Activated CD4-positive, alpha-beta T cell treated with anti-CD3 and anti-CD28 coated beads for 36 hours (primary cell): Measurements from ENCODE around the gene WNT3A. TPM values are rescaled to one million over a fixed set of nuclear protein-coding genes. Genes with fewer than 3 reads are reported as not detected.

Experiments used
- ATAC-seq: fragments of 200-7000 bp; cut with Tn5 transposase; one replicate; pipeline ENCODE4 v1.10.0; 2021; ENCODE audit warnings: mild to moderate bottlenecking, moderate library complexity
- CTCF ChIA-PET: fragments of 350-600 bp; sonication (Branson Sonifier 250); formaldehyde crosslinking; loops from one replicate; lab custom pipeline; 2021; ENCODE audit warnings: antibody characterized with exemption; lab: Charles Lee
- POLR2A ChIA-PET: fragments of 350-600 bp; sonication (Branson Sonifier 250); formaldehyde crosslinking; loops from one replicate; lab custom pipeline; 2021; ENCODE audit warnings: antibody characterized with exemption, inconsistent platforms; lab: Charles Lee
- DNase-seq: peaks from one replicate; pipeline ENCODE4 v3.0.0-alpha.2; 2020
- H3K27ac Mint-ChIP-seq: one replicate; pipeline ENCODE4 v1.8.0; 2021; ENCODE audit warnings: mixed read lengths
- H3K27me3 Mint-ChIP-seq: one replicate; pipeline ENCODE4 v1.8.0; 2021; ENCODE audit warnings: mixed read lengths
- H3K36me3 Mint-ChIP-seq: one replicate; pipeline ENCODE4 v1.8.0; 2021; ENCODE audit warnings: low read depth, mixed read lengths
- H3K4me1 Mint-ChIP-seq: one replicate; pipeline ENCODE4 v1.8.0; 2021; ENCODE audit warnings: mixed read lengths
- H3K4me3 Mint-ChIP-seq: one replicate; pipeline ENCODE4 v1.8.0; 2021; ENCODE audit warnings: mild to moderate bottlenecking, moderate library complexity, mixed read lengths
- H3K9me3 Mint-ChIP-seq: one replicate; pipeline ENCODE4 v1.8.0; 2021; ENCODE audit warnings: low read depth, mixed read lengths
- intact Hi-C, 2 experiments: fragments of 100-400 bp; cut with DNase I in 1 of 2; cut with micrococcal nuclease in 1 of 2; formaldehyde crosslinking; loops; one replicate each; pipeline versions ENCODE4 v1.14.2 to v1.15.1; 2022 to 2024; cut with DNase I, micrococcal nuclease
- total RNA-seq, 2 experiments: library from RNA; stranded (reverse); gene quantifications; one replicate each; pipeline ENCODE4 v1.2.3, GENCODE V29; 2021

Gene WNT3A
- total RNA-seq, 2 experiments from 2014 or later = not detected

DNA sequence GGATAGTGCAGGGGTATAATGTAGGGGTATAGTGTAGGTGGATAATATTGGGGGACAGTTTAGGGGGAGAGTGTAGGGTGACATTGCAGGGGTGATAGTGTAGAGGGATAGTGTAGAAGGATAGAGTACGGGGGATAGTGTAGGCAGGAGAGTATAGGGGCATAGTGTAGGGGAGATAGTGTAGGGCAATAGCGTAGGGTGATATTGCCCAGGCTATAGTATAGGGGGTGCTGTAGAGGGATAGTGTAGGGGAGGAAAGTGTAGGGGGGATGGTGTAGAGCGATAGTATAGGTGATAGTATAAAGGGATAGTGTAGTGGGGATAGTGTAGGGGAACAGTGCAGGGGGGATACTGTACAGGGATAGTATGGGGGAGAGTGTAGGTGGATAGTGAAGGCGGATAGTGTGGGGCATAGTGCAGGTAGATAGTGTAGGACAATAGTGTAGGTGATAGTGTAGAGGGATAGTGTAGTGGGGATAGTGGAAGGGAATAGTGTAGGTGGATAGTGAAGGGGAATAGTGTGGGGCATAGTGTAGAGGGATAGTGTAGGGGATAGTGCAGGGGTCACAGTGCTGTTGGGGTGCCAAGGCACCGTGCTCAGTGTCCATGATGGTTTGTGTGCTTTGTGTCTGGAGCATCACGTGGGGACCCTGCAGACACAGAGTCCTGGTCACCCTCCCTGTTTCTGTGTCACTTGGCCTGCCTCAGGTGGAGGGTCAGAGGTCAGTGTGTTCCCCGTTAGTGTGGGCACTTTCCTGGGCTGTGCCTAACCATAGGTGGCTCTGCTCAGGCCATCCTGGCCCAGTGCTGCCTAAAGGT lies 65.2 kb downstream of the WNT3A start:
- Mint-ChIP-seq H3K27ac (no peak overlapping the region), H3K36me3 (no peaks in the 10 kb centered on the region), H3K4me3 (no peak overlapping the region), H3K4me1 (peaks cover 2% of the 10 kb centered on the region), H3K27me3 (no peaks in the 10 kb centered on the region), H3K9me3 (no peaks in the 10 kb centered on the region)
- no peak for DNase-seq
- intact Hi-C loops = no loop called here
- CTCF ChIA-PET = no interaction called here
- POLR2A ChIA-PET = no interaction called here
- ATAC-seq = peak; percentile 47

DNA sequence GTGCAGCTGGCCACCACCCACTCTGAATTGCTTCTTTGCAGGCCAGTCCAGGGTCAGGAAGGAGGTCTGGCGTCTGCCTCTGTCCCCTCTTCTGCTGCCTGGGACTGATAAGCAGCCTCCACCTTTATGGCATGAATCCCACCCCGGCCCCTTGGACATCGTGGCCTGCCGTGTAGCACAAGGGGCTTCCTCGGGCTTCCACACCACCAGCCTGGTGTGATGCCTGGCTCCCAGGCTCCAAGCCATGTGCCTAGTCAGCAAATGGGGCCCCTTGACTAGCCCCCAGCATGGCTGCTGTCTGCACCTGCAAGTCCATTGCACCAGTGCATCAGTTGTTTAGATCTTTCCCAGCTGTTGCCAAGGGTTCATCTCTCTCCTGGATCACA lies 65.9 kb downstream of the WNT3A start:
- POLR2A ChIA-PET = no interaction called here
- intact Hi-C loops = no loop called here
- DNase-seq (no peak), ATAC-seq (no peak)
- no peak overlapping the region for H3K27ac Mint-ChIP-seq
- H3K27me3 Mint-ChIP-seq = no peaks in the 10 kb centered on the region
- CTCF ChIA-PET = no interaction called here
- no peaks in the 10 kb centered on the region for H3K36me3 Mint-ChIP-seq
- H3K4me1 Mint-ChIP-seq = peaks cover 3% of the 10 kb centered on the region
- no peak overlapping the region for H3K4me3 Mint-ChIP-seq
- H3K9me3 Mint-ChIP-seq = no peaks in the 10 kb centered on the region

GRCh38 chr1:228073061-228073856 lies 66.5 kb downstream of the WNT3A start:
- Mint-ChIP-seq H3K9me3 (no peaks in the 10 kb centered on the region), H3K27ac (no peak overlapping the region)
- CTCF ChIA-PET = interaction anchor here (1.3 kb wide), 1 partner anchor 70 kb away, joined by 4 read pairs; no protein-coding TSS in a partner anchor

DNA sequence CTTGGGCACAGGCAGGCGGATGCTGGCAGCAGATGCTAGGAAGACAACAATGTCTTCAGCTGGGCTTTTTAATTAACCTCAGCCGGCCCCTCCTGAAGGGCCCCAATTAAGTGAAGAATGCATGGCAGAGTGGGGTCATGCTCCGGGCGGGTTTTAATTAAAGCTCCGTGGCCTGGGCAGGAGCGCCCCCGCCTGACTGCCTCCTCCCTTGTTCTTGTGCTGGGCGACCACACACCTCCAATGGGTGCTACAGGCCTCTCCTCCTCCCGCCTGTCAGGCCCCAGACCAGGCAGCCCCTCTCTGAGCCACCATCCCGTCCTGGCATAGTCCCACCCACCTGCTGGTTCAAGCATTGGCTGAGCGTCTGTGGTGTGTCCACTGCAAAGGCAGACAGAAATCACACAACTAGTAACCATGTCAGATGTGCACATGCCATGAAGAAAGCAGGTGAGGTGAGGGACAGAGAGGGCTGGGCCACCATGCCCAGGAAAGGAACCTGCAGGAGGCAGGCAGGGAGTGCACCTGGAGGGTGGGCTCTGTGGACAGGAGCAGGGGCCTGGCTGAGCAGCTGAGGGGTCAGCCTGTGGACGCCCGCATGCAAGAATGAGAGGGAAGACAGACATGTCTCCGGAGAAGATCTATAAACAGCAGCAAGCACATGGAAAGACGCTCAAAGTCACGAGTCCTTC lies 67.2 kb downstream of the WNT3A start:
- CTCF ChIA-PET = interaction anchor here (1.3 kb wide), 1 partner anchor 71 kb away, joined by 4 read pairs; no protein-coding TSS in a partner anchor
- intact Hi-C loops = loop anchor here in 1 of 2 experiments (1.0 kb wide), 1 partner anchor 70 kb away; no protein-coding TSS in a partner anchor
- H3K27me3 Mint-ChIP-seq = no peaks in the 10 kb centered on the region
- no peaks in the 10 kb centered on the region for H3K36me3 Mint-ChIP-seq
- H3K27ac Mint-ChIP-seq = no peak overlapping the region
- peaks cover 4% of the 10 kb centered on the region for H3K4me1 Mint-ChIP-seq
- H3K9me3 Mint-ChIP-seq = no peaks in the 10 kb centered on the region
- DNase-seq (no peak), ATAC-seq (no peak)
- POLR2A ChIA-PET = no interaction called here
- no peak overlapping the region for H3K4me3 Mint-ChIP-seq

More at GRCh38 chr1:228073061-228073856, 66.5 kb downstream of the WNT3A start:
- peaks cover 4% of the 10 kb centered on the region for H3K4me1 Mint-ChIP-seq
- intact Hi-C loops = no loop called here
- no peak overlapping the region for H3K4me3 Mint-ChIP-seq
- no peaks in the 10 kb centered on the region for H3K27me3 Mint-ChIP-seq
- DNase-seq (no peak), ATAC-seq (no peak)
- POLR2A ChIA-PET = no interaction called here
- H3K36me3 Mint-ChIP-seq = no peaks in the 10 kb centered on the region

DNA sequence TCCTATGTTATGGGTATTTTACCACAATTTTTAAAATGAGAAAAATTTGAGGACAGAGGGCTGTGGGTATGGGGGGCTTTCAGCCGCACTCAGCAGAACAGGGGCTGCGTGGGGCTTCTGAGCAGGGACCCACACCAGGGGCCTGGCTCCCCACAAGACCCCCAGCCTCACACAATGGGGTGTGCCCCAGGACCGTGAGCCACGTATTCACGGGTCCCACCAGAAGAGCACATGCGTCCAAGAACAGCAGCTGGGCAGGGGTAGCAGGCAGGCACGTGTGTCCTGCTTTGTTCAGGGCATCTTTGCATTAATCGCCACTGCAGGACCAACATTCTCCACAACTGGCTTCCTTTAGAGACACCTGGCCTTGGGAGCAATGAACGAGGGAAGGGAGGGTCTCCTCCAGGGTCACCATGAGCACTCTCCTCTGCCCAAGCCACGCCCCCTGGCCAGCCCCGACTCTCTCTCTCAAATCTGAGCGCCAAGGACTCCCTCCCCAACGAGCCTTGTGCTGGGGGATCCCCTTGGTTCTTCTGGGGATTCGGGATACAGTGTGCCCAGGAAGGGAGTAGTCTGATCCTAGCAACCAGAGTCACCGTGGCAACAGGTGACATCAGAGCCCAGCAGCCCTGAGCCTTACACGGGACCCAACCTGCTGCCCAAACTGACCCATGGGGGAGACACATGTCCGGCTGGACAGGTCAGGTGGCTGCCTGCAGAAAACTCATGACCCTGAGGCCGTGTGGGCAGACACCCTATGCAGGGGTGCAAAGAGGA lies 68.3 kb downstream of the WNT3A start:
- no peak overlapping the region for H3K27ac Mint-ChIP-seq
- H3K4me3 Mint-ChIP-seq = no peak overlapping the region
- H3K27me3 Mint-ChIP-seq = no peaks in the 10 kb centered on the region
- H3K4me1 Mint-ChIP-seq = peaks cover 8% of the 10 kb centered on the region
- ATAC-seq (no peak), DNase-seq (no peak)
- ChIA-PET POLR2A (no interaction called here), CTCF (no interaction called here)
- H3K9me3 Mint-ChIP-seq = no peaks in the 10 kb centered on the region
- intact Hi-C loops = loop anchor here in 1 of 2 experiments (1.0 kb wide), 1 partner anchor 71 kb away; no protein-coding TSS in a partner anchor
- no peaks in the 10 kb centered on the region for H3K36me3 Mint-ChIP-seq

- CTCF ChIA-PET = no interaction called here
- intact Hi-C loops = no loop called here
- no peak overlapping the region for H3K4me3 Mint-ChIP-seq
- no peaks in the 10 kb centered on the region for H3K27me3 Mint-ChIP-seq
- H3K27ac Mint-ChIP-seq = no peak overlapping the region
- H3K4me1 Mint-ChIP-seq = peaks cover 10% of the 10 kb centered on the region
- DNase-seq (no peak), ATAC-seq (no peak)
- H3K9me3 Mint-ChIP-seq = no peaks in the 10 kb centered on the region
- H3K36me3 Mint-ChIP-seq = no peaks in the 10 kb centered on the region
- POLR2A ChIA-PET = no interaction called here
These were observed 69.0 kb downstream of the WNT3A start for GRCh38 chr1:228075801-228076271.

DNA sequence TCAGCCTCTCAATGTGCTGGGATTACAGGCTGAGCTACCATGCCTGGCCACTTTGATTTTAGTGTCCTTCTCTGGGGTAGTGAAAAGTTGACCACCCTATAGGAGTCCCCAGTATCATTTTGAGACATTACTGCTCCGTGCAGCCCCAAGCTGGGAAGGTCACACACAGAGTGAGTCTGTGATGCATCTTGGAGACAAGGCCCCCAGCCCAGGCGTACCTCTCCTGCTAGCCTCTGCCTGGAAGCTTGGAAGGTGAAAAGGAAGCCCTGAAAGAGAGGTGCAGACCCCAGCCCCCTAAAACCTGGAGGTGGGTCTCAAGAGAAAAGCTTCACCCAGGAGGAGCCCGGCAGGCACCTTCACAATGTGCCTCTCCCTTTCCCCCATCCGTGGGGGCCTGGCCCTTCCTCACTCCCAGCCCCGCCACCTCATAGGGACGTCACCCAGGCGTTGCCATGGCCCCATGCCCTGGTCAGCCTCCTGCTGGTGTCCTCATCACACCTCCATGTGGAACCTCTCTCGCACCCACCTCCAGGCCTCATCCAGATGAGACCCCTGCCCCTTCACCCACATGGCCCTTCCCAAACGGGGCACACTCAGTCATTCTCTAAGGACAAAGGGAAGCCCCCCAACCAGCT lies 70.1 kb downstream of the WNT3A start:
- intact Hi-C loops = no loop called here
- H3K27me3 Mint-ChIP-seq = no peaks in the 10 kb centered on the region
- peaks cover 12% of the 10 kb centered on the region for H3K4me1 Mint-ChIP-seq
- peaks cover 5% of the 10 kb centered on the region for H3K36me3 Mint-ChIP-seq
- ChIA-PET CTCF (interaction anchor here (1.0 kb wide), 1 partner anchor 18 kb away, joined by 6 read pairs; no protein-coding TSS in a partner anchor), POLR2A (no interaction called here)
- H3K9me3 Mint-ChIP-seq = no peaks in the 10 kb centered on the region
- ATAC-seq (no peak), DNase-seq (no peak)
- H3K4me3 Mint-ChIP-seq = no peak overlapping the region
- no peak overlapping the region for H3K27ac Mint-ChIP-seq

- H3K27me3 Mint-ChIP-seq = no peaks in the 10 kb centered on the region
- H3K4me3 Mint-ChIP-seq = no peak overlapping the region
- peaks cover 5% of the 10 kb centered on the region for H3K36me3 Mint-ChIP-seq
- H3K27ac Mint-ChIP-seq = no peak overlapping the region
- ChIA-PET CTCF (interaction anchor here (0.8 to 1.0 kb wide), 2 partner anchors 17 to 47 kb away, joined by 3 to 6 read pairs; no protein-coding TSS in a partner anchor), POLR2A (no interaction called here)
- DNase-seq (peak; percentile 3), ATAC-seq (no peak)
- H3K9me3 Mint-ChIP-seq = no peaks in the 10 kb centered on the region
- intact Hi-C loops = no loop called here
- peaks cover 12% of the 10 kb centered on the region for H3K4me1 Mint-ChIP-seq
These were observed 71.0 kb downstream of the WNT3A start for GRCh38 chr1:228077565-228078330.

GRCh38 chr1:228079013-228079412 lies 72.2 kb downstream of the WNT3A start:
- Mint-ChIP-seq H3K36me3 (peaks cover 14% of the 10 kb centered on the region), H3K4me3 (no peak overlapping the region), H3K4me1 (peaks cover 12% of the 10 kb centered on the region), H3K27me3 (no peaks in the 10 kb centered on the region), H3K27ac (no peak overlapping the region), H3K9me3 (no peaks in the 10 kb centered on the region)
- no peak for ATAC-seq
- DNase-seq = peak; percentile 1
- CTCF ChIA-PET = interaction anchor here (1.0 kb wide), 1 partner anchor 21 kb away, joined by 3 read pairs; no protein-coding TSS in a partner anchor
- POLR2A ChIA-PET = no interaction called here
- intact Hi-C loops = no loop called here
